GM18511 (cell line): Measurements from ENCODE around the gene NDUFV1.
"Not testable (repeated sequence)": the region's sequence is repeated elsewhere in the genome, so short reads cannot be mapped to it uniquely, and the experiment has no call there.

Experiments used
- ATAC-seq: cut with Tn5 transposase; IDR thresholded peaks from one replicate; pipeline ENCODE4 v1.9.1; 2021; ENCODE audit warnings: mild to moderate bottlenecking, moderate library complexity; ENCODE audit not compliant: unreplicated experiment

NDUFV1 gene

DNA sequence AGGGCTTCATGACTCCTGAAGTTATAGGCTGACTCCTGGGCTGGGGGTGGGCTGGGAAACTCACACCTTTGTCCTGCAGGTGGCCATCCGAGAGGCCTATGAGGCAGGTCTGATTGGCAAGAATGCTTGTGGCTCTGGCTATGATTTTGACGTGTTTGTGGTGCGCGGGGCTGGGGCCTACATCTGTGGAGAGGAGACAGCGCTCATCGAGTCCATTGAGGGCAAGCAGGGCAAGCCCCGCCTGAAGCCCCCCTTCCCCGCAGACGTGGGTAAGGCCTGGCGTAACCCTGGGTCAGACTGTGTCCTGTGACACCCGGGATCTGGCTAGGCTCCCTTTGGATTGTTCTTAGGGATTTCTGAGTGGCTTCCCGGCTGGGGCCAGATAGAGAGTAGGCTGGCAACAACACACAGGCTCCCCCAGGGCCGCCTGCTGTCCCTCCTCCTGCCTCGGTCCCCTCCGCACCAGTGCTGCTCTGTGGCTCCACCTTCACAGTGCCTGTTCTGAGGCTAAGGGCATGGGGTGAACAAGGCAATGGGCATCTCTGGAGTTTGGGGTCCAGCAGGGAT is 3.6 kb downstream of the NDUFV1 start:
- ATAC-seq = no peak

DNA sequence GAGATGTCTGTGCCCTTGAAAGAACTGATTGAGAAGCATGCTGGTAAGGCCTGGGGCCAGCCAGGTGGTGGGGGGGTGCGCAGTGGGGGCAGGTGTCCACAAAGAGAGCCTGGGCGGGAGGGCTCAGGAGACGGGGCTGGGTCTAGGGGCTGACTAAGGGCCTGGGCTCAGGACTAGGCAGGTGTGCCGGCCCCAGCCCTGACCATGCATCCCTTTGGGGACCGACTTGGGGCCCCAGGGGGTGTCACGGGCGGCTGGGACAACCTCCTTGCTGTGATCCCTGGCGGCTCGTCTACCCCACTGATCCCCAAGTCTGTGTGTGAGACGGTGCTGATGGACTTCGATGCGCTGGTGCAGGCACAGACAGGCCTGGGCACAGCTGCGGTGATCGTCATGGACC is 4.4 kb downstream of the NDUFV1 start:
- no peak for ATAC-seq

DNA sequence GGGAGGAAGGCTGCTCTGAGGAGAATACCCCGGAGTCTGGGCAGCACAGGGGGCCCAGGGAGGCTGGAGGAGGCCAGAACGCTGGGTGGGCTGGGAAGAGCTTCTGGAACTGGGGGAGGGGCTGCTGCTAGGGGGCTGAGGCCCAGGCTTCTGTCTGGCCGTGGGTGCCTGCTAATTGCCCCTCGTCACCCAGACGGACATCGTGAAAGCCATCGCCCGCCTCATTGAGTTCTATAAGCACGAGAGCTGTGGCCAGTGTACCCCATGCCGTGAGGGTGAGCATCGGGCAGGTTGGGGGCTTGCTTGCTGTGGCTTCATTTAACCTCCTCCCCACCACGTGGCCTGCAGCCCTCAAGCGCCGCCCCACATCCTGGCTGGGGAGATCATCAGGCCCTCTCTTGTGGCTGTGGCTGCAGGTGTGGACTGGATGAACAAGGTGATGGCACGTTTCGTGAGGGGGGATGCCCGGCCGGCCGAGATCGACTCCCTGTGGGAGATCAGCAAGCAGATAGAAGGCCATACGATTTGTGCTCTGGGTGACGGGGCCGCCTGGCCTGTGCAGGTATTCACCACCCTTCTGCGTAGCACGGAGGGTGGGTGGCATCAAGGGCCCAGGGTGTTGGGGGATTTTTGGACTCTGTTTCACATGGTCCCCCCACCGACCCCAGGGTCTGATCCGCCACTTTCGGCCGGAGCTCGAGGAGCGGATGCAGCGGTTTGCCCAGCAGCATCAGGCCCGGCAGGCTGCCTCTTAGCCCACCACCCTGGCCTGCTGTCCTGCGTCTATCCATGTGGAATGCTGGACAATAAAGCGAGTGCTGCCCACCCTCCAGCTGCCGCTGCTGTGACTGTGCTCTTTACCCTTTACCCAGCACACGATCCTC is 5.2 kb downstream of the NDUFV1 start:
- ATAC-seq = no peak

DNA sequence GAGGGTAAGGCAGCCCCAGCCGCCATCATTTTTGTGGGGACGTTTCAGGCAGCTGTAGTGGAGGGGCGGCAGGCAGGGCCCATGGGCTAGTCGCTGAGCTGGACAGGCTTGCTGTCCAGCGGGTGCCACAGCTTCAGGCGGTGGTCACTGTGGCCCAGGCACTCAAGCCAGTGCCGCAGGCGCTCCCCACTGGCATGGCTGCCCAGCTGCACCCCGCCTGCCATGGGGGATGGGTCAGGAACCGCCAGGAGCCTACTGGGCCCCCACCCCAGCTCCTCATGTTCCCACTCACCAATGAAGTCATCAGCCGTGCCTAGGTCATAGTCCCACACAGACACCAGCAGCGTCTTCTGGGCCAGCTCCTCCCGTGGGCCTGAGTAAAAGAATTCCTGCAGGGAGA is 6.0 kb downstream of the NDUFV1 start:
- ATAC-seq = no peak

DNA sequence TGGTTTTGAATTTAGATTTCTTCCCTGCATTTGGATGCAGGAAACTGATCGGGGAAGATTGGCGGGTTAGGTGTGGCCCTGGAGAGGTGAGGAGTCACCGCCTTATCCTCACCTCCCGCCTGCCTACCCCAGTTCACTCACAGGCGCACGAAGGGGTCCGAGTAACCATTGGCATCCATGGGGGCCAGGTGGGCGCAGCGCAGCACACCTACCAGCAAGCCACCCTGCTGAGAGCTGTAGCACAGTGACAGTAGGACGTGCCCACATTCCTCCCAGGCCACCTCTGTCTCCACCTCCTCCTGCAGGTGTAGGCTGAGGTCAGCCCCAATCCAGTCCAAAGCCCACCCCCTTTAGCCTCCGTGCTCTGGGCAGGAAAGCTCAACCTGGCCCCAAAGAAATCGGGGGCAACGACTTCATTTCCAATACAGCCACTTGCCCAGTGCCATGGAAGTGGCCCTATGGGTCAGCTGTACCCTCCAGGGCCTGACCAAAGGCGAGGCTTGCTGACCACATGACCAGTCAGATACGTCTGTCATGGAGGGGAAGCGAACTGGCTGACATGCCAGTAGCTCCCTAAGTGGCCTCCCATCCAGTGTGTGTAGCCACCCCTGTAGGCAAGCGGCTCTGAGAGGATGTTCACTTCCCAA is 6.7 kb downstream of the NDUFV1 start:
- no peak for ATAC-seq

DNA sequence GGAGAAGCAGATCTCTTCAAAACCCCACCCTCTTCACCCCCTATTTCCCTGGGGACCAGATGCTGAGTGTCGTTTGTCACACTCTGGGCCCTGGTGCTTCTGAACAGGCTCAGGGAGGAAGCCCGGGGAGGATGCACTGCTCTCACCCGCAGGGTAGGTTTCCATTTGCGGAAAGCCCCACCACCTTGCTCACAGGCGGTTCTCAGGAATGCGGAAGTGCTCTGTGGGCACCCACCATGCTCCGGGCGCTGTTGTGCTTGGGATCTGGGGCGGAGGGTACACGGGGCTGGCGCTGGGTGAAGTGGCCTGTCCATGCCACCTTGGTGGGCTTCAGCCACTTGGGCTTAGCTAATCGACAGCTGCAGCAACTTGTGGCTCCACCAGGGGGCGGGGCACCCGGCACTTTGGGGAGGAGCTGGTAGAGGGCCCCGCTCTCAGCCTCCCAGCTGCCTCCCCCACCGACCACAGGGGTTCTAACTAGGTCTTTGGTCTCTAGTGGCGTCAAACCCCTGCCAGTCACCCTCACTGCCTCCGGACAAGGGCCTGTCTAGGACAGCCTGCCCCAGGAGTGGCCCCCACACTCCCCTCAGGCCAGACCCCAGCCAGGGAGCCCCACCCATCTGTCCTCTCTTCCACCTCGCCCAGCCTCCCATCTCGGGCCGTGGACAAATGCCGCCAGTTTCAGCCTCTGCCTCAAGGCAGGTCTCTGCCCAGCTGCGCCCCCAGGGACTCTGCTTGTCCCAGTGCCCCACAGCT is 7.4 kb downstream of the NDUFV1 start:
- peak; percentile 91 for ATAC-seq

DNA sequence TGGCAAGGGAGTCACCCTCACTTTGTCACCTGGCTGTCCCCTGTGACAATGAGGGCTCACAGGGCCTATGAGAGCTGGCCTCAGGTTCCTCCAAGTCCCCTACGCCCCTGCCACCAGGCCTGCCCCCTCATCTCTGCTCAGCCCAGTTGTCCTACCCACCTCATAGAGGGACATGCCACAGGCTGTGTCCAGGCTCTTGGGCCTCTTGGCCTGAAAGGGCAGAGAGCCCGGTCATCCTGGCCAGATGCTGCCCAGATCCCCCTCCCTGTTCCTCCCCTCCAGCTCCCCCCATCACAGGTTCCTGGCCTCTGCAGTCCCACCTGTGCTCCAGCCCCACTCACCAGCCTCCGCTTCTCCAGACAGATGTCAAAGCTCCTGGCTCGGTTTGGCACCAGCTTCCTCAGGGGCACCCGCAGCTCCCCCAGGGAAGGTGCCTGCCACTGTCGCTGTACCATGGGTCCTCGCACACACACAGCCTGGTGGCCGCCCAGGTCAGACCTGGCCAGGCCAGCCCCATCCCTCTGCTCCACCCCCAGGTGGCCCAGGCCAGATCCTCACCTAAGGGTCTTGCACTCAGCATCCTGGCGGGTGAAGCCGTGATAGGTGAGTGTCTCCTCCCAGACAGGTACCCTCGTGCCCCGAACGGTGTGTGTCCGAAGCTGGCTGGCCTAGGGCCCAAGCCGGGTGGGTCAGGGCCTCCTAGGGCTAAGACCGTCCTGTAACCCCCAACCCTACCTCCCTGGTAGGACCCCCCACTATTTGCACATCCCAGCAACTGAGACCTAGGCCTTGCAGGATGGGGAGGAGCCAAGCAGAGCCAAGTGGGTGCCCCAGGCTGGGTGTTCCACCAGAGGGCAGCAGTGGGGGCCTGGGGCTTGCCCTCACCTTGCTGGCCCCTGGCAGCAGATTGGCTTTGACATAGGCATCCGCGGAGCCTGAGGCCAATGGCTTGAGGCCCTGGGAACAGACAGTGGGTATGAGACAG is 8.3 kb downstream of the NDUFV1 start:
- no peak for ATAC-seq

DNA sequence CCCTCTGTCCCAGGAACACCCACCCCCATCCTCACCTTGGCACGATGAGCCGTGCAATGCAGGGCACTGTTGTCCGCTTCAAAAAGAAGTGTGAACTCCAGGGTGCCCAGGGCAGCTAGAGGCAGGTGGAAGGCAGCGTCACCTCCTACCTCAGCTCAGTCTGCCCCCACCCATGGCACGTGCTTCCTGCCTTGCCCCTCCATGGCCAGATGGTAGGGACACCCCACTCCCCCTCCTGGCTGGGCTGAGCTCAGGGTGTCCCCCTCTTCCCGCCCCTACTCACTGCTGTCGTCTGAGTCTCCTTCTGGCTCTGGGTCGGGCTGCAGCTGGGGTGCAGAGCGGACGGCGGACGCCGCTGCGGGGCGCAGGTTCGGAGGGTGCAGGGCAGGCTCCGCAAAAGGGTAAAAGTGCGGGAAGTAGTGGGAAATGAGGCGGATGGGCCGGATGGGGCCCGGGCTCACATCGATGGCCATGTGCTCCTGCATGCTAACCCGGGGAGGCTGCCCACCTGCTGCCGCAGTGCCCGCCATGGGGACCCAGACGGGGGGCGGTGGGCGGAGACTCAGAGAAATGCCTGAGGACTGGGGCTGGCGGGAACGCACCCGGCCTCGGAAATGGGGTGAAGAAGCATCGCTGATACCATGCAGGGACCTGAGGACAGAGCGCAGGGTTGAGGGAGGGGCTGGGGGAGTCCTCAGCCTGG is 9.1 kb downstream of the NDUFV1 start:
- ATAC-seq = no peak

DNA sequence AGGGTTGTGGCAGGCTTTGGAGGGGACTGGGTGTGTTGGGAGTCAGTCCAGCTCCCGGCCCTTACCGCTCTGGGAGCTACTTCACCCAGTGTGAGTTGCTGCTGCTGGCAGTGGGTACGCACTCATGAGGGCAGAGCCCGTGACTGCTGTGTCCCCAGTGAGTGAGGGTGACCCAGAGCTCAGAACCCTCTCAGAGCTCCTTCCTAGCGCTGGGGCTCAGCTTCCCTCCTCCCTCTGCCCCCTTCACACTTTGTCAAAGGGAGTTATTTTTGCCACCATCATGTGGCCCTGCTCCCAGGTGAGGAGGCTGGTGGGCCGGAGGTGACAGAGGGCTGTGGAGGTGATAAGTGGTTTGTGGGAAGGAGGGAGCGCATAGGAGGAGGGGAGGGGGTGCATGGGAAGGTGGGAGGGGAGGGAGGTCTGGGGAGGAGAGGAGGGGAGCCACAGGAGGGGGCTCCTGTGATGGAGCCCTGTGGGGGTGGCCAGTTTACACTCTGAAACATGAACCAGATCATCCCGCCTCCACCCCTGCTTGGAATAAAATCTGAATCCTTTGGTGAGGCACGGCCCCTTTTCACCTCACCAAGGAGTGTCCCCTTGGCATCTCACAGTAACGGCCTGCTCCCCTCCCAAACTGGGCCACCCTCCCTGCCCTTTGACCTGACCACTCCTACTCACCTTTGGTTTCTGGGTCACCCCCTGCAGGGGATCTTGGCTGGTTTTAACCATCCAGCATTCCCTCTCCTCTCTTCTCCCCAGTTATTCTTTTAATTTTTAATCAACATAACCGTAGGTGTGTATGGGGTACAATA is 9.9 kb downstream of the NDUFV1 start:
- ATAC-seq = no peak

DNA sequence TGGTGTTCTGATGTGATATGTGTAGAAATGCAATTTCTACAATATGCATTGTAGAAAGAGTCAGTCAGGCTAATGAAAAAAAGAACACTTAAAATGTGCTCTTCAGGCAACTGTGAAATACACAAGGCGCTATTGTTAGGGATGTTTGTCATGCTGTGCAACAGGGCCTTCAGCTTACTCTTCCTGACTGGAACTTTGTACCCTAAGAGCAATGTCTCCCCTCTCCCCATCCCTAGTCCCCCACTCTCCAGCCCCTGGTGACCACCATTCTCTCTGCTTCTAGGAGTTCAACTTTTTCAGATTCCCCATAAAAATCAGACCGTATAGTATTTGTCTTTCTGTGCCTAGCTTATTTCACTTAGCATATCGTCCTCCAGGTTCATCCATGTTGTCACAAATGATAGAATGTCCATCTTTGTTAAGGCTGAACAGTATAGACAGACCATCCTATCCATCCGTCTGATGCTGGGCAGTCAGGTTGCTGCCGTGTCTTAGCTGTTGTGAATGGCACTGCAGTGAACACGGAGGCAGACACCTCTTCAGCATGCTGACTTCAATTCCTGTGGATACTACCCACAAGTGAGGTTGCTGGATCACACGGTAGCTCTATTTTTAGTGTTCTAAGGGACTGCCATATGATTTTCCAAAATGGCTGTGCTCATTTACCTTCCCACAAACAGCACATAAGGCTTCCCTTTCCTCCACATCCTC is 10.7 kb downstream of the NDUFV1 start:
- no peak for ATAC-seq

DNA sequence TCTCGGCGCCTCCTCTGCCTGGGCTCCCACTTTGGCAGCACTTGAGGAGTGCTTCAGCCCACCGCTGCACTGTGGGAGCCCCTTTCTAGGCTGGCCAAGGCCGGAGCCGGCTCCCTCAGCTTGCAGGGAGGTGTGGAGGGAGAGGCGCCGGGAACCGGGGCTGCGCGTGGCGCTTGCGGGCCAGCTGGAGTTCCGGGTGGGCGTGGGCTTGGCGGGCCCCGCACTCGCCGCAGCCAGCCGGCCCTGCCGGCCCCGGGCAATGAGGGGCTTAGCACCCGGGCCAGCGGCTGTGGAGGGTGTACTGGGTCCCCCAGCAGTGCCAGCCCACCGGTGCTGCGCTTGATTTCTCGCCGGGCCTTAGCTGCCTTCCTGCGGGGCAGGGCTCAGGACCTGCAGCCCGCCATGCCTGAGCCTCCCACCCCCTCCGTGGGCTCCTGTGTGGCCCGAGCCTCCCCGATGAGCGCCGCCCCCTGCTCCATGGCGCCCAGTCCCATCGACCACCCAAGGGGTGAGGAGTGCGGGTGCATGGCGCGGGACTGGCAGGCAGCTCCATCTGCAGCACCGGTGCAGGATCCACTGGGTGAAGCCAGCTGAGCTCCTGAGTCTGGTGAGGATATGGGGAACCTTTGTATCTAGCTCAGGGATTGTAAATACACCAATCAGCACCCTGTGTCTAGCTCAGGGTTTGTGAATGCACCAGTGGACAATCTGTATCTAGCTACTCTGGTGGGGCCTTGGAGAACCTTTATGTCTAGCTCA is 12.3 kb downstream of the NDUFV1 start:
- ATAC-seq = not testable (repeated sequence)

DNA sequence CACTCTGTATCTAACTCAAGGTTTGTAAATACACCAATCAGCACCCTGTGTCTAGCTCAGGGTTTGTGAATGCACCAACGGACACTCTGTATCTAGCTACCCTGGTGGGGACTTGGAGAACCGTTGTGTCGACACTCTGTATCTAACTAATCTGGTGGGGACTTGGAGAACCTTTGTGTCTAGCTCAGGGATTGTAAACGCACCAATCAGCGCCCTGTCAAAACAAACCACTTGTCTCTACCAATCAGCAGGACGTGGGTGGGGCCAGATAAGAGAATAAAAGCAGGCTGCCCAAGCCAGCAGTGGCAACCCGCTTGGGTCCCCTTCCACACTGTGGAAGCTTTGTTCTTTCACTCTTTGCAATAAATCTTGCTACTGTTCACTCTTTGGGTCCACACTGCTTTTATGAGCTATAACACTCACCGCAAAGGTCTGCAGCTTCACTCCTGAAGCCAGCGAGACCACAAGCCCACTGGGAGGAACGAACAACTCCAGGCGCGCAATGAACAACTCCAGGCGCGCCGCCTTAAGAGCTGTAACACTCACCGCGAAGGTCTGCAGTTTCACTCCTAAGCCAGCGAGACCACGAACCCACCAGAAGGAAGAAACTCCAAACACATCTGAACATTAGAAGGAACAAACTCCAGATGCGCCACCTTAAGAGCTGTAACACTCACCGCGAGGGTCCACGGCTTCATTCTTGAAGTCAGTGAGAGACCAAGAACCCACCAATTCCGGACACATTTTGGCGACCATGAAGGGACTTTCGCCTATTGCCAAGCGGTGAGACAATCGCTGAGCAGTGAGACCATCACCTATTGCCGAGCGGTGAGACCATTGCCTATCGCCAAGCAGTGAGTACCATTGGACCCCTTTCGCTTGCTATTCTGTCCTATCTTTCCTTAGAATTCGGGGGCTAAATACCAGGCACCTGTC is 13.2 kb downstream of the NDUFV1 start:
- not testable (repeated sequence) for ATAC-seq

DNA sequence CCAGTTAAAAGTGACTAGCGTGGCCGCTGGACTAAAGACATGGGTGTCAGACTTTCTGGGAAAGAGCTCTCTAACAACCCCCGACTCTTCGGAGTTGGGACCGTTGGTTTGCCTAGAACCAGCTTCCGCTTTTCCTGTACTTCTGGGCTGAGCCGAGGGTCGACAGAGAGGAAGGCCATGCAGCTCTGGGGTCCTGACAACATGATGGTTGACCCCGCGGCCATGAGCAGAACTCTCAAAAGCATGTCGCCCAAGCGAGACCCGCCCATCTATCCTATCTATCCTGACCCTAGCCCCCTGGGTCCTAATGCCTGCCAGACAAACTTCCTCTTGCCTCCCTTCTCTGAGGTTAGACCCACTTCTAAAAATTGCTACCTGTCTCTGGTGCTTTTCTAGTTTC is 13.9 kb downstream of the NDUFV1 start:
- not testable (repeated sequence) for ATAC-seq

DNA sequence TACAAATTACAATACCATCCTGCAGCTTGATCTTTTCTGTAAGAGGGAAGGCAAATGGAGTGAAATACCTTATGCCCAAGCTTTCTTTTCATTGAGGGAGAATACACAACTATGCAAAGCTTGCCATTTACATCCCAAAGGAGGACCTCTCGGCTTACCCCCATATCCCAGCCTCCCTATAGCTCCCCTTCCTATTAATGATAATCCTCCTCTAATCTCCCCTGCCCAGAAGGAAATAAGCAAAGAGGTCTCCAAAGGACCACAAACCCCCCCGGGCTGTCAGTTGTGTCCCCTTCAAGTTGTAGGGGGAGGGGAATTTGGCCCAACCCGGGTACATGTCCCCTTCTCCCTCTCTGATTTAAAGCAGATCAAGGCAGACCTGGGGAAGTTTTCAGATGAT is 15.2 kb downstream of the NDUFV1 start:
- not testable (repeated sequence) for ATAC-seq

DNA sequence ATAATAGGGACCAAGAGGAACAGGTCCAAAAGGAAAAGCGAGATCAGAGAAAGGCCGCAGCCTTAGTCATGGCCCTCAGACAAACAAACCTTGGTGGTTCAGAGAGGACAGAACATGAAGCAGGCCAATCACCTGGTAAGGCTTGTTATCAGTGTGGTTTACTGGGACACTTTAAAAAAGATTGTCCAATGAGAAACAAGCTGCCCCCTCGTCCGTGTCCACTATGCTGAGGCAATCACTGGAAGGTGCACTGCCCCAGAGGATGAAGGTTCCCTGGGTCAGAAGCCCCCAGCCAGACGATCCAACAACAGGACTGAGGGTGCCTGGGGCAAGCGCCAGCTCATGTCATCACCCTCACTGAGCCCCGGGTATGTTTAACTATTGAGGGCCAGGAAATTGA is 16.2 kb downstream of the NDUFV1 start:
- ATAC-seq = not testable (repeated sequence)

DNA sequence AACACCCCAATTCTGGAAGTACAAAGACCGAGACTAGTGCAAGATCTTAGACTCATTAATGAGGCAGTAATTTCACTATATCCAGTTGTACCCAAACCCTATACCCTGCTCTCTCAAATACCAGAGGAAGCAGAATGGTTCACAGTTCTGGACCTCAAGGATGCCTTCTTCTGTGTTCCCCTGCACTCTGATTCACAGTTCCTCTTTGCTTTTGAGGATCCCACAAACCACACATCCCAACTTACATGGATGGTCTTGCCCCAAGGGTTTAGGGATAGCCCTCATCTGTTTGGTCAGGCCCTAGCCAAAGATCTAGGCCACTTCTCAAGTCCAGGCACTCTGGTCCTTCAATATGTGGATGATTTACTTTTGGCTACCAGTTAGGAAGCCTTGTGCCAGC is 17.1 kb downstream of the NDUFV1 start:
- ATAC-seq = not testable (repeated sequence)
